ACHN (cell line): ENCODE measurements around the gene TMEM217.

Experiments
- DNase-seq: peaks from one replicate; pipeline ENCODE4 v3.0.0-alpha.2; 2015
- in situ Hi-C: cut with HindIII; loops from 2 replicates; pipeline ENCODE4 v1.10.0; 2017; ENCODE audit warnings: low sequenced_read_pairs, low pct_ligation_motif_present, low pct_unique_long_range_greater_than_20kb

Gene TMEM217

DNA sequence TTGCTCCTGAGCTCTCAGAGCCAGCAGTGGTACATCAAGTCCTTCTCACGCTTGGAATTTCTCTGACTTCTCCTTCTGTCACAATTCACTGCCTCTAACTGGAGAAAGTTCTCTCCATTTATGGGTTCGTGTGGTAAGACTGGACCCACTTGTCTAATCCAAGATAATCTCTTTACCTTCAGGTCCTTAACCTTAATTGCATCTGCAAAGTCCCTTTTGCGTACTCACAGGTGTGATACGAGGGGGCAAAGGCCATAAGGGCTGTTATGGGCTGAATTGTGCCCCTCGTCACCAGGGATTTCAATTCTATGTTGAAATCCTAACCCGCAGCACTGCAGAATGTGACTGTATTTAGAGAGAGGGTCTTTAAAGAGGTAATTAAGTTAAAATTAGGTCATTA, 27.8 kb downstream of the TMEM217 start:
- DNase-seq: no peak
- in situ Hi-C loops: no loop called here

GRCh38 chr6:37225350-37226169, 32.4 kb downstream of the TMEM217 start:
- in situ Hi-C loops: no loop called here
- DNase-seq: no peak

GRCh38 chr6:37222992-37223391, 35.0 kb downstream of the TMEM217 start:
- in situ Hi-C loops: no loop called here

DNA sequence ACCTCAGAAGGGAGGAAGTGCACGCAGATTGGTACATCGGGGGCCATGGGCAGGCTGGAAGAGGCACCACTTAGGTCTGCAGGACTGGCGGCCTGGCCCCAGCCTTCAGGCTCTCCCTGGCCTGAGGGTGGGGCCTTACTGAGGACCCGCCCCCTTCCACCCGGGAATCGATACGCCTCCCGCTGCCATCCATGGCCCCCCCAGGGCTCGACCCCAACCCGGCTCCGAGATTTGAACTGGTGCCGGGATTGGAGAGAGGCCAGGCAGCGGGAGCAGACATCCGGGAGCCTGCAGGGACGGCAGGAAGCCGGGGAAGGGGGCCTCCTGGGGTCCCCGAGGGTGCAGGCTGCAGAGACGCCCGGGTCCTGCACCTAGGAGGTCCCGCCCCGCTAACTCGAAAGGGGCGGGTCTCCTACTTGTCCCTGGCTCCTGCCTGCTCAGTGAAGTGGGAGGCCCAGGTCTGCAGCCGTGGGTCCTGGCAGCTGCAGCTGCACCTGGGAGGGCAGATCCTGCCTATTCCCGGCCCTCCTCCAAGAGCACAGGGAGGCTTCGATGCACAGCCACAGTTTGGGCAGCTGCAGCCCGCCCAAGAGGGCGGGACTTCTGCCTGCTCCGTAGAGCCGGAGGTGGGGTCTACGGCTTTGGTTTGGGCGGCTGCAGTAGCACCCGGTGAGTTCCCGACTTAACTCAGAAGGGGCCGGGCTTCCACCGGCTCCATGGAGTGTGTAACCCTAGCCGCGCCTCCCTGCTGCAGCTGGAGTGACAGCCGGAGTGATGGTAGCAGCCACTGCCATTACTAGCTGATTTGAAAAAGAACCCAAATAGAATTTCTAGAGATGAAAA, 35.6 kb downstream of the TMEM217 start:
- in situ Hi-C loops: no loop called here

More at GRCh38 chr6:37222992-37223391, 35.0 kb downstream of the TMEM217 start:
- DNase-seq: no peak

GRCh38 chr6:37221585-37222124, 36.3 kb downstream of the TMEM217 start:
- in situ Hi-C loops: no loop called here
- no peak for DNase-seq

More for the DNA sequence above, 35.6 kb downstream of the TMEM217 start:
- peak; percentile 93 for DNase-seq

GRCh38 chr6:37218511-37218910, 39.4 kb downstream of the TMEM217 start:
- DNase-seq: no peak

DNA sequence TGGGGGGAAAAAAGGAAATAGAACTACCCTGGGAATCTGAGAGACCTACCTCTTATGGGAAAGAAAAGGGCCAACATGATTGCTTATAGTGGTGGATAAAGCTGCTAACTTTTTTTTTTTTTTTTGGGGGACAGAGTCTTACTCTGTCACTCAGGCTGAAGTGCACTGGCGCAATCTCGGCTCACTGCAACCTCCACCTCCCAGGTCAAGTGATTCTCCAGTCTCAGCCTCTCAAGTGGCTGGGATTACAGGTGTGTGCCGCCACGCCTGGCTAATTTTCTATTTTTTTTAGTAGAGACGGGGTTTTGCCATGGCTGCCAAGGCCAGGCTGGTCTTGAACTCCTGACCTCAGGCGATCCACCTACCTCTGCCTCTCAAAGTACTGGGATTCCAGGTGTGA, 39.9 kb downstream of the TMEM217 start:
- no peak for DNase-seq
- in situ Hi-C loops: no loop called here

More at GRCh38 chr6:37218511-37218910, 39.4 kb downstream of the TMEM217 start:
- in situ Hi-C loops: no loop called here

DNA sequence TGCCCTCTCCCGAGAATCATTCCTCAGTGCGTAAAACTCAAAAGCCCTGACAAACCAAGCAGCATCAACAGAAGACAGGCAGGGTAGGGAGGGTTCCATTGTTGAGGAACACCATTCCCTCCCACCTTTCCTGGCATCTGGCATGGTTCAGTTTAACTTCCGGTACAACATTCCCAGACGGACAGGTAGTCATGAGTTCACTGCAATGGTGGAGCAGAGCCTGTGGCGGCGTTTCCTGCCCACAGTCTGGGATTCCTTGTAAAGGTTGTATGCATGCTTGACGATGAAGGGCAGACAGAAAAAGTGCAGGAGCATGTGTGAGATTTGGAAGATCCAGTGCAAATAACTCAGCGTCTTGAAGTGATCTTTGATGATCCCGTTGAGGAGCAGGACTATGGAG, 45.7 kb downstream of the TMEM217 start:
- no peak for DNase-seq
- in situ Hi-C loops: no loop called here

GRCh38 chr6:37210313-37210968, 47.5 kb downstream of the TMEM217 start:
- in situ Hi-C loops: no loop called here
- peak; percentile 75 for DNase-seq

DNA sequence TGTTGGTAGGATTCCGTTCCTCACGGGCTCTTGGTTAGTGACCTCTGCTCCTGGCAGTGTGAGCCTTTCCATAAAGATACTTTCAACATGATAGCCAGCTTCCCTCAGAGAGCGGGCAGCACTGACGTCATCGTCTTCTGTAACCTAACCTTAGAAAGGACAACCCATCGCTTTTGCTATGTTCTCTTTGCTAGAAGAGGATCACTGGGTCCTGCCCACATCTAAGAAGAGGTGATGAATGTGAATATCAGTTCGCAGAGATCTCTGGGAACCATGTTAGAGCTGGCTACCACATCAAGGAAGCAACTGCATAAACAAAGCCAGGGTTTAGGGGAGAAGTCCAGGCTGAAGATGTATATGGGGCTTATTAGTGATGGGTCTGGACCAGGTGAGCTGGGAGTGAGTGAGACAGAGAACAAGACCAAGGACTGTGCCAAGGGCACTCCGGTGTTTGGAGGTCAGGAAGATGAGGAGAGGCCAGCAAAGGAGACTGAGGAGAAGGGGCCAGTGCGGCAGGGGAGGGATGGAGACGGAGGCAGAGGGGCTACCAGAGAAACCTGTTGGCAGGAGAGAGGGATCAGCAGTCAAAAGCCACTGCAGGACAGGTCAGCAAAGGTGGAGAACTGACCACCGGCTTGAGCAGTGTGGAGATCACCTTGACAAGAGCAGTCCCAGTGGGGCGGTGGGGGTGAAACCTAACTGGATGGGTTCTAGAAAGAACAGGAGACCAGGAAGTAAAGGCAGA, 48.3 kb downstream of the TMEM217 start:
- in situ Hi-C loops: no loop called here
- no peak for DNase-seq

GRCh38 chr6:37208793-37209192, 49.2 kb downstream of the TMEM217 start:
- in situ Hi-C loops: no loop called here
- no peak for DNase-seq

- in situ Hi-C loops: no loop called here
- DNase-seq: peak; percentile 75
These were observed 50.0 kb downstream of the TMEM217 start for GRCh38 chr6:37207903-37208456.

DNA sequence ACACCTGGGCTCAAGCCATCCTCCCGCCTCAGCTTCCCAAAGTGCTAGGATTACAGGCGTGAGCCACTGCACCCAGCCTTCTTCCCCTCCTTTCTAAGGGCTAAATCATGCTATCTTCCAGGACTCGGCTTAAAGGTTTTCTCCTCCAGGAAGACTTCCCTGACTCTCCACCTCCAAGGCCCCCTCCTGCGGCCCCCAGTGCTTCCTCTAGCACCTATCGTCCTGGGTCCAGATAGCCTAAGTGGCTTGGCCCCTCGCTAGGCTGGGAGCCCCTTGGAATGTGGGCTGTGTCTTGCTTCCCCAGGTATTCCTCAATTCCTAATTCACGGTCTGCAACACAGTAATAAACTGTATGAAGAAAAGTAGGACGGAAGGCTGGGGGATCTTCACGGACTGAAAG, 51.3 kb downstream of the TMEM217 start:
- in situ Hi-C loops: no loop called here
- DNase-seq: no peak

DNA sequence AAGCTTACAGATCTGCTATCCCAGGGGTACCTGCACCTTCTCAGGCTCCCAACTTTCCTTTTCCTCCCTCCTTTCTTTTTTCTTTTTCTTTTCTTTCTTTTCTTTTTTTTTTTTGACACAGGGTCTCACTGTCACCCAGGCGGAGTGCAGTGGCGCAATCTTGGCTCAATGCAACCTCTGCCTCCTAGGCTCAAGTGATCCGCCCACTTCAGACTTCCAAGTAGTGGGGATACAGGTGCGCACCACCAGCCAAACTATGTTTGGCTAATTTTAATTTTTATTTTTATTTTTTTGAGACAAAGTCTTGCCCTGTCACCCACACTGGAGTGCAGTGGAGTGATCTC, 52.0 kb downstream of the TMEM217 start:
- in situ Hi-C loops: no loop called here
- no peak for DNase-seq

DNA sequence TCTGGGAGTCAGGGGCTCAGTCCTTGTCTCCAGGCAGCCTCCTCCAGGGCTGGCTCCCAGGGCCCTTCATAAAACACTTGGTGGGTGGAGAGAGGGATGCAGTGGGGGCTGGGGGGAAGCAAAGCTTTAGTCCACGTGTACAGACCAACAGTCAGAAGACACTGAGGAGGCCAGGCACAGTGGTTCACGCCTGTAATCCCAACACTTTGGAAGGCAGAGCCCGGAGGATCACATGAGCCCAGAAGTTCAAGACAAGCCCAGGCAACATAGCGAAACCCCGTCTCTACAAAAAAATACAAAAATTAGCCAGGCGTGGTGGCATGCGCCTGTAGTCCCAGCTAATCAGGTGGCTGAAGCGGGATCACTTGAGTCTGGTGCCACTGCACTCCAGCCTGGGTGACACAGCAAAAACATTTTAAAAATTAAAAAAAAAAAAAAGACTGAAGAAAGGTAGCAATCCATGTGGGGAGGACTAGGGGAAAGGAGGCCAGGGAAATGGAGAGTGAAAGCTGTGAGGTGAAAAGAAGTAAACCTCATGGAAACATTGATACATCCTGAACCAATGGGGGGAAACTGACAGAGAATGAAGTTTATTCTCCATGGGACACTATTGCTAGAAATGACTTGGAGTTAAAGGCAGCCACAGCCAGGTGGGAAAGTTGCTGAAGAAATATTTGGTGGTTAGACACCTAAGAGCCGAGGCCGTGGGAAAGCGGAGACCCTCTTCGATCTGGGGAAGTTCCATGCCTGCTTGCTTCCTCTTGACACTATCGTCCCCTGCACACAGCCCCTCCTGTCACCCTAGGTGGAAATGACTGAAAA, 52.6 kb downstream of the TMEM217 start:
- in situ Hi-C loops: no loop called here
- no peak for DNase-seq

DNA sequence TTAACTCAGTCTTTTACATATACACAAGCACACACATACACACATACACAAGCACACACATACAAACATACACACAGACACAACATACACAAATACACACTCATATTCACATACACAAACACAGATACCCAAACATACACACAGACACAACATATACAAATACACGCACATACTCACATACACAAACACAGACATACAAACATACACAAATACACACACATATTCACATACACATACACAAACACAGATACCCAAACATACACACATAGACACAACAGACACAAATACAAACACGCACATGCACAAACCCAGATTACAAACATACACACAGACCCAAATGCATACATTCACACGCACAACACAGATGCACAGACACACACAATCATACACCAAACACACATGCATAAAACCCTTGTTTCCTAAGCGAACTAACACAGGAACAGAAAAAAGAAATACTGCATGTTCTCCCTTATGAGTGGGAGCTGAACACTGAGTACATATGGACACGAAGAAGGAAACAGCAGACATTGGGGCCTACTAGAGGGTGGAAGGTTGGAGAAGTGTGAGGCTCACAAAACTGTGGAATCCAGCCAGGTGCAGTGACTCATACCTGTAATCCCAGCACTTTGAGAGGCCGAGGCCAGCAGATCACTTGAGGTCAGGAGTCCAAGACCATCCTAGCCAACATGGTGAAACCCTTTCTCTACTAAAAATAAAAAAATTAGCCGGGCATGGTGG, 53.8 kb downstream of the TMEM217 start:
- peak; percentile 25 for DNase-seq

More for the DNA sequence above, 53.8 kb downstream of the TMEM217 start:
- in situ Hi-C loops: no loop called here
